K562 (cell line): ENCODE measurements around the gene CPLX4. TPM values are rescaled to one million over a fixed set of nuclear protein-coding genes. Genes with fewer than 3 reads are reported as not detected.

Experiments used
- ATAC-seq: fragments of 200-7000 bp; cut with Tn5 transposase; 3 replicates; pipeline ENCODE4 v1.9.1; 2020; ENCODE audit warnings: moderate library complexity
- BruUV-seq: library from RNA; stranded (reverse); fragments of 400-500 nt; replicated peaks from 2 replicates; lab custom pipeline; 2021; lab: Mats Ljungman, UMichigan
- CTCF ChIA-PET: fragments of 300-600 bp; formaldehyde crosslinking; extraction: SDS; loops from one replicate; lab custom pipeline; 2021; ENCODE audit warnings: low intra/inter-chr PET ratio; lab: Yijun Ruan, JAX
- POLR2A ChIA-PET: fragments of 300-600, 350-650 bp; sonication (Branson Sonifier 250); formaldehyde crosslinking; extraction: SDS; loops from one replicate; lab custom pipeline; 2021; ENCODE audit warnings: antibody characterized with exemption, inconsistent platforms; lab: Yijun Ruan, JAX
- DNase-seq, 4 experiments: peaks; one replicate each; pipeline versions ENCODE4 v3.0.0 to v3.0.0-alpha.2; 2011 to 2018; ENCODE audit warnings: low spot score in 3 of 4, mixed read lengths in 3 of 4; ENCODE audit errors: extremely low read depth in 1 of 4
- FAIRE-seq: peaks from 2 replicates; lab custom pipeline; 2011; peaks lifted over from hg19 to GRCh38; lab: Jason Lieb, UNC
- H2AFZ ChIP-seq: 2 replicates; pipeline ENCODE4 v1.6.0; 2011; ENCODE audit warnings: low read depth, low read length, control low read depth, inconsistent platforms
- H3K27ac ChIP-seq: fragments of 200-600 bp; 3 replicates; pipeline ENCODE4 v1.8.0; 2011; ENCODE audit warnings: low read depth, mild to moderate bottlenecking, control low read depth, inconsistent platforms, low read length, moderate library complexity, mixed read lengths; ENCODE audit errors: extremely low read depth
- H3K27me3 ChIP-seq, 2 experiments: fragments of 300-600 bp in 1 of 2; 2 replicates in 1 of 2; 3 replicates in 1 of 2; pipeline versions ENCODE4 v1.6.0 to v1.8.0; 2011; ENCODE audit warnings: inconsistent platforms in 2 of 2, low read length in 2 of 2, mild to moderate bottlenecking in 1 of 2, mixed read lengths in 1 of 2, moderate library complexity in 1 of 2; ENCODE audit not compliant: control insufficient read depth in 2 of 2, insufficient read depth in 2 of 2
- H3K36me3 ChIP-seq: fragments of 300-600 bp; 3 replicates; pipeline ENCODE4 v1.8.0; 2011; ENCODE audit warnings: mild to moderate bottlenecking, low read length, inconsistent platforms; ENCODE audit not compliant: control insufficient read depth, insufficient read depth
- H3K4me1 ChIP-seq, 2 experiments: fragments of 200-600 bp in 1 of 2; replicated peaks in 1 of 2; 2 replicates in 1 of 2; 3 replicates in 1 of 2; pipeline versions ENCODE4 v1.5.1 to v1.8.0; 2011; ENCODE audit warnings: inconsistent platforms in 2 of 2, low read length in 2 of 2, mild to moderate bottlenecking in 1 of 2, mixed read lengths in 1 of 2, moderate library complexity in 1 of 2; ENCODE audit not compliant: control insufficient read depth in 2 of 2, insufficient read depth in 2 of 2
- H3K4me2 ChIP-seq: 2 replicates; pipeline ENCODE4 v1.6.1; 2011; ENCODE audit warnings: low read length, control low read depth, inconsistent platforms, mixed read lengths; ENCODE audit not compliant: insufficient read depth
- H3K4me3 ChIP-seq: fragments of 200-600 bp; sonication (generic), shearing (Covaris generic); 2 replicates; pipeline ENCODE4 v1.5.1; 2016; ENCODE audit warnings: control low read depth, inconsistent platforms
- H3K79me2 ChIP-seq: fragments of 200-600 bp; 3 replicates; pipeline ENCODE4 v1.8.0; 2011; ENCODE audit warnings: low read length, inconsistent platforms; ENCODE audit not compliant: control insufficient read depth, insufficient read depth
- H3K9ac ChIP-seq, 2 experiments: 2 replicates each; pipeline versions ENCODE4 v1.6.0 to v1.6.1; 2011; ENCODE audit warnings: low read depth in 2 of 2, low read length in 2 of 2, control low read depth in 1 of 2, inconsistent platforms in 1 of 2, mild to moderate bottlenecking in 1 of 2, mixed read lengths in 1 of 2; ENCODE audit not compliant: insufficient read depth in 1 of 2
- H3K9me1 ChIP-seq: one replicate; pipeline ENCODE4 v1.6.0; 2011; ENCODE audit warnings: inconsistent platforms, mild to moderate bottlenecking, low read length, moderate library complexity; ENCODE audit not compliant: control insufficient read depth, insufficient read depth
- H3K9me3 ChIP-seq: replicated peaks from 2 replicates; pipeline ENCODE4 v1.5.1; 2011; ENCODE audit warnings: low read depth, low read length, inconsistent platforms; ENCODE audit not compliant: control insufficient read depth, insufficient read depth
- H4K20me1 ChIP-seq: replicated peaks from 2 replicates; pipeline ENCODE4 v1.6.1; 2011; ENCODE audit warnings: low read length, inconsistent platforms, mixed read lengths; ENCODE audit not compliant: control insufficient read depth, insufficient read depth
- ARID3B ChIP-seq: fragments of 250-450 bp; sonication (Bioruptor Pico); IDR thresholded peaks from 2 replicates; pipeline ENCODE4 v1.4.0; 2020; ENCODE audit warnings: borderline replicate concordance
- CTCFL ChIP-seq: IDR thresholded peaks from 2 replicates; pipeline ENCODE4 v1.6.1; 2011; ENCODE audit warnings: borderline replicate concordance, low read depth, mild to moderate bottlenecking, moderate library complexity, low read length; ENCODE audit not compliant: insufficient read depth, poor library complexity, severe bottlenecking
- E2F6 ChIP-seq, 2 experiments: IDR thresholded peaks; 2 replicates each; pipeline ENCODE4 v1.6.1; 2011; ENCODE audit warnings: borderline replicate concordance in 1 of 2, control low read depth in 1 of 2, low read depth in 1 of 2, low read length in 1 of 2, mild to moderate bottlenecking in 1 of 2, mixed read lengths in 1 of 2, moderate library complexity in 1 of 2; ENCODE audit not compliant: insufficient read depth in 1 of 2, insufficient read length in 1 of 2, poor library complexity in 1 of 2, severe bottlenecking in 1 of 2; ENCODE audit errors: extremely low read depth in 1 of 2
- FOXA1 ChIP-seq: fragments of 450-650 bp; IDR thresholded peaks from 2 replicates; pipeline ENCODE4 v1.6.1; 2016; ENCODE audit warnings: mild to moderate bottlenecking, borderline replicate concordance
- GABPB1 ChIP-seq: sonication (generic); formaldehyde crosslinking; IDR thresholded peaks from 2 replicates; pipeline ENCODE4 v1.8.0; 2022; ENCODE audit warnings: mild to moderate bottlenecking, missing genetic modification reagents
- GTF2E2 ChIP-seq: fragments of 200-800 bp; sonication (Bioruptor generic); IDR thresholded peaks from 2 replicates; pipeline ENCODE4 v1.6.1; 2016; ENCODE audit warnings: missing genetic modification characterization, missing compliant biosample characterization
- HDAC8 ChIP-seq: fragments of 450-650 bp; IDR thresholded peaks from 2 replicates; pipeline ENCODE4 v1.6.1; 2016; ENCODE audit warnings: mild to moderate bottlenecking, missing genetic modification characterization, moderate library complexity, missing compliant biosample characterization
- MXI1 ChIP-seq: IDR thresholded peaks from 2 replicates; pipeline ENCODE4 v1.6.1; 2011; ENCODE audit warnings: low read depth, mild to moderate bottlenecking, improper control_type of control experiment, low read length
- NFE2L1 ChIP-seq: fragments of 450-650 bp; IDR thresholded peaks from 2 replicates; pipeline ENCODE4 v1.6.1; 2016; ENCODE audit warnings: missing genetic modification characterization, low read depth, mild to moderate bottlenecking, missing compliant biosample characterization, moderate library complexity, borderline replicate concordance
- PHF21A ChIP-seq: fragments of 450-650 bp; IDR thresholded peaks from 2 replicates; pipeline ENCODE4 v1.6.1; 2017; ENCODE audit warnings: low read depth, borderline replicate concordance
- RBM39 ChIP-seq: fragments of 200-400 bp; formaldehyde crosslinking; optimal IDR thresholded peaks from 2 replicates; pipeline ENCODE3; 2018; ENCODE audit warnings: low read depth, low read length
- SMARCA5 ChIP-seq: fragments of 450-650 bp; IDR thresholded peaks from 2 replicates; pipeline ENCODE4 v1.6.1; 2016
- ZBTB8A ChIP-seq: fragments of 450-650 bp; IDR thresholded peaks from 2 replicates; pipeline ENCODE4 v1.6.1; 2018; ENCODE audit warnings: mild to moderate bottlenecking, moderate library complexity; ENCODE audit not compliant: partially characterized antibody
- ZFP36 ChIP-seq: fragments of 150-350 bp; IDR thresholded peaks from 2 replicates; pipeline ENCODE4 v1.6.1; 2018; ENCODE audit warnings: low read length, low read depth; ENCODE audit not compliant: partially characterized antibody
- ZNF512 ChIP-seq: IDR thresholded peaks from 2 replicates; pipeline ENCODE4 v1.6.1; 2016; ENCODE audit warnings: missing genetic modification characterization, missing compliant biosample characterization
- ZNF589 ChIP-seq: fragments of 200-800 bp; sonication (Bioruptor generic); IDR thresholded peaks from 2 replicates; pipeline ENCODE4 v1.6.1; 2016; ENCODE audit warnings: low read depth, missing genetic modification characterization, missing compliant biosample characterization
- WGBS: fragments of 100-300 bp; shearing (Covaris generic); methylation state at CpG from one replicate; pipeline ENCODE4 v1.1.6; 2016; ENCODE audit warnings: low coverage, mixed read lengths; ENCODE audit not compliant: insufficient coverage; ENCODE audit errors: missing lambda C conversion rate; 5-methylcytosine and 5-hydroxymethylcytosine counted together
- in situ Hi-C: fragments of 300-500 bp; cut with MboI; formaldehyde crosslinking; loops from 4 replicates; pipeline ENCODE4 v1.15.0; 2018; ENCODE audit warnings: inconsistent platforms, mixed read lengths
- intact Hi-C: fragments of 100-400 bp; cut with micrococcal nuclease; formaldehyde crosslinking; loops from 2 replicates; pipeline ENCODE4 v1.14.2; 2022
- polyA plus RNA-seq, 8 experiments: library from polyadenylated mRNA; depleted of rRNA in 4 of 8; stranded (reverse) in 5 of 8; unstranded in 3 of 8; fragments of >200 nt; fragmentation: Nextera tagmentation in 2 of 8; fragmentation: Illumina TruSeq in 1 of 8; extraction: Ambion mirVana in 2 of 8; extraction: Trizol in 1 of 8; gene quantifications; 2 replicates each; pipeline versions ENCODE4 v1.2.1 to v1.2.3, GENCODE V29; 2011 to 2014; ENCODE audit warnings: inconsistent platforms in 1 of 8, missing spikeins in 1 of 8
- total RNA-seq, 7 experiments: library from RNA; depleted of rRNA in 6 of 7; stranded (reverse); fragments of >200 nt in 6 of 7; fragmentation: Illumina TruSeq in 2 of 7; extraction: Trizol in 2 of 7; gene quantifications; 2 replicates each; pipeline versions ENCODE4 v1.2.1 to v1.2.3, GENCODE V29; 2011 to 2021; ENCODE audit warnings: low replicate concordance in 1 of 7

The CPLX4 gene
- total and polyA plus RNA-seq, 9 of the 15 experiments (the other 6 are each of a cell fraction or from before 2014, with no cell fraction given) = not detected

GRCh38 chr18:59276047-59276446, 42.4 kb downstream of the CPLX4 start:
- no peak overlapping the region for H3K4me2 ChIP-seq
- BruUV-seq = no TSS peak
- ATAC-seq (no peak), FAIRE-seq (no peak), DNase-seq (no peak)
- ChIA-PET CTCF (no interaction called here), POLR2A (interaction anchor here (0.6 to 0.7 kb wide), 2 partner anchors 10 to 511 kb away, joined by 3 read pairs; no protein-coding TSS in a partner anchor)
- WGBS = 0% methylated on average over 2 of the region's 5 CpGs
- no peaks in the 10 kb centered on the region for H3K9me3 ChIP-seq
- H3K27me3 ChIP-seq = peaks cover 2 to 36% of the 10 kb centered on the region in 2 experiments; a peak in 3 of 5 replicates
- intact Hi-C loops = no loop called here
- H3K79me2 ChIP-seq = no peaks in the 10 kb centered on the region
- in situ Hi-C loops = no loop called here
- no peak overlapping the region for H3K4me3 ChIP-seq
- peaks cover 0 to 14% of the 10 kb centered on the region in 2 experiments; a peak in 2 of 5 replicates for H3K4me1 ChIP-seq
- no peak overlapping the region for H2AFZ ChIP-seq
- no peaks in the 10 kb centered on the region for H3K9me1 ChIP-seq
- no peaks in the 10 kb centered on the region for H4K20me1 ChIP-seq
- no peak overlapping the region for H3K27ac ChIP-seq
- no peak overlapping the region for H3K9ac ChIP-seq
- no peaks in the 10 kb centered on the region for H3K36me3 ChIP-seq
- no peak for TF ChIP-seq RBM39
- no peak for TF ChIP-seq PHF21A
- TF ChIP-seq ZBTB8A = no peak
- TF ChIP-seq ZNF512 = no peak
- no peak for TF ChIP-seq CTCFL
- no peak for TF ChIP-seq NFE2L1 (tag)
- no peak for TF ChIP-seq MXI1
- no peak for TF ChIP-seq SMARCA5
- no peak for TF ChIP-seq E2F6 (IDR thresholded peaks at IDR 0.05; ENCODE audit: borderline replicate concordance in 1 of 2, extremely low read depth in 1 of 2, insufficient read depth in 1 of 2, insufficient read length in 1 of 2, low read depth in 1 of 2, low read length in 1 of 2, poor library complexity in 1 of 2, severe bottlenecking in 1 of 2)
- no peak for TF ChIP-seq ZNF589 (CRISPR knock-in tag)
- TF ChIP-seq ZFP36 = no peak
- no peak for TF ChIP-seq GTF2E2
- no peak for TF ChIP-seq GABPB1 (CRISPR knock-in tag)
- no peak for TF ChIP-seq FOXA1
- TF ChIP-seq ARID3B (CRISPR knock-in tag) = no peak
- TF ChIP-seq HDAC8 (tag) = no peak
